Activated CD4-positive, alpha-beta T cell treated with anti-CD3 and anti-CD28 coated beads, Interleukin-2, Interleukin-4, amounts not matched to agents 100 ng/mL and 50 ng/mL, durations not matched to agents 16 hours and 8 hours (primary cell): ENCODE measurements around the gene RBM18.

Experiments
- DNase-seq: peaks from one replicate; pipeline ENCODE4 v3.0.0-alpha.2; 2020; ENCODE audit warnings: low spot score

RBM18 gene

DNA sequence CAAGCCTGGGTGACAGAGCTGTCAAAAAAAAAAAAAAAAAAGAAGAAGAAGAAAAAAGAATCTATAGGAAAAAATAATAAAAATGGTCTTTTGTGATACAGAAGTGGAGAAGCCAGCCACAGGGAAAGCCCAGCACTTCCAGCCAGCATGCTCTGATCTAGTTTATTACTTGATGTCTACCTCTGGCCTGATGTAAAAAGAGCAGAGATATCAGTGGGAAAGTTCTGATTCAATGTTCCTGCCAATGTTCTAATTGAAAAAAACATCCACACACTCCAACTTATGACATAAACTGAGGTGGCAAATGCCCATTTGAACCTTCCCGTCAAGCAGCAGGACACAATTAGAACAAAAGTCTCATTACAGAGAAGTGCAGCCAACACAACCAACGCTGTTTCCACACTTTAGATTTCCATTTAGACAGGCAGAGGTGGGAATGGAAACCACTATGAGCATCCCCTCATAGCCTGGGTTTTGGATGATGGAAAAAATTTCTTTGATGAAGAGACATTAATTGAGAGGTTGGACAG is 5.7 kb downstream of the RBM18 start:
- DNase-seq = no peak

DNA sequence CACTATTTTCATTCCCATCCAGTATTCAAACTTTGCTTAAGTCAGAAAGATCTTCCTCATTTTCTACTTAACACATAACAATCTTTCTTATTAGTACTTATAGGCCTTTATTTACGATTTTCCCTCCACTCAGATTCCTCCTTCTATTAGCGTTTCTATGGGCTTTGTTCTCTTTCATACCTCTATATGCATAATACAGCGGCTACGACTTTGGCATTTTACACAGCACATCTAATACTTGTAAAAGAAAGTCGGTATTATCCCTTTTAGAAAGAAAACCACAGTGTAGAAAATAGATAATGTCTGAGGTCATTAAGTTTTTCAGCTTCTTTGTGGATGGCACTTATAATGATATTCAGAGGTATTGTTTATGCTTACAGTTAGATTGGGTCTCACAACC is 8.4 kb downstream of the RBM18 start:
- DNase-seq = no peak

DNA sequence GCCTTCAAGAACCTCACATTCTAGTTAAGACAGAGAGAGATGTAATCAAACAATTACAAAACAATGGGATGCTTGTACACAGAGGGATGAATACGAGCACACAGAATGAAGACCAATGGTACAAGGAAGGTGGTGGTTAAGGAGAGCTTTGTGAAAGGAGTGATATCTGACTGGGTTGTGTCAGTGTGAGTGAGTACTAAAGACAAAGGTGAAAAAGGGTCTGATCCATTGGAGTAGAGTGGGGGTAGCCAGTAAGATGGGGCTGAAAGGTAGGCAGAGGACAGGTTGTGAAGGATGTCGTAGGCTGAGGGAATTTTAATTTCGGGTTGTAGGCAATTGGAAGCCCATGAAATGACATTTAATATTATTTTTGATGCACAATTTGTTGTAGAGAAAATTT is 9.9 kb downstream of the RBM18 start:
- DNase-seq = no peak

DNA sequence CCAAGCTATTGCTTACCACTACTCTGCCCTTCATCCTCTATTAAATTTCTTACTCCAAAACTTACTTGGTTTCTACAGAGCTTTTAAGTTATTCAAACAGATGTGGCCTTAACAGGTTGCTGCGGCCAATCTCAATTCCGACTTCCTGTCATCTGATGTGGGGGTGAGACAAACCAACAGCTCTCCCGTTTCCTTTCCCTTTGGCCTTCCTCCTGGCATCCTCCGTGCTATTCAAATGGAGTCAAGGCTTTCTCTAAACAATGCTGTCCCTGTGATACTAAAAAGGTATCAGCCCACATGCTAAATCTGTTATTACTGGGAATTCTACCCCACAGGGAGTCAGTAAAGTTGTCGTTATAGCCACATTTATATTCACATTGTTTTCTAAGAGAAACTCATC is 11.8 kb downstream of the RBM18 start:
- DNase-seq = no peak

DNA sequence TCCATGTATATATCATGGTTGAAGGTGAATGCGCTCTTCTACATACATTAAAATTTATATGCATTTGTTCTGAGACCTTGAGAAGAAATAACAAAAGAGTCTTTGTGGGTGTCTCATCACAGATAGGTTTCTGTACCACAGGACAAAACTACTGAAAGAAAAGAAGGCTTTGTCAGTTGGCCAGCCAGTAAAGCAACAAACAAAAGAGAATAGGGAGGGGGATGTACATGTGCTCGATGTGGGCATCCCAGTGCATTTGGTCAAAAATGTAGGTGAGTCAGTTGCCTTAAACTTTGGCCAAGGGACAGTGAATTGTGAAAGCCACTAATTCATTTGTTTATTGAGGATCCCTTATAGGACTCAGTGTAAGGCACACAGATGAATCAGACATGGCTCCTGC is 13.3 kb downstream of the RBM18 start:
- no peak for DNase-seq

DNA sequence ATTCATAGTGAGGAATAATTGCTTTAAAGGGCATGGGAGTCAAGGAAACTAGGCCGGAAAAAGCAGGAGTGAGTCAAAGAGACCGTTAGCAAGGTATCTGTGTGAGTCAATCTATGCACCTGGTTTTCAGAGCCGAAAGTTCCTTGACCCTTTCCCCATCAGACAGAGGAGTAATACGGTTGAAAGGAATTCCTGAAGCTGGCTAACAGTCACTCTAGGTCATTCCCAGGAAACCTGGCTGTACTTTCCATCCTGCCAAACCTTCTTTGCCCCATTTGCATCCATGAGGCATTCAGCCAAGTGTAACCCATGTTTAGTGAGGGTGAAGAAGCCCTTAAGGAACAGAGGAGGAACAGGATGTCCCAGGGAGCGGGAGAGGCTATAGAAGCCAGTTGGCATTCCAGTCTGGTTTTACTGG is 16.2 kb downstream of the RBM18 start:
- DNase-seq = no peak

DNA sequence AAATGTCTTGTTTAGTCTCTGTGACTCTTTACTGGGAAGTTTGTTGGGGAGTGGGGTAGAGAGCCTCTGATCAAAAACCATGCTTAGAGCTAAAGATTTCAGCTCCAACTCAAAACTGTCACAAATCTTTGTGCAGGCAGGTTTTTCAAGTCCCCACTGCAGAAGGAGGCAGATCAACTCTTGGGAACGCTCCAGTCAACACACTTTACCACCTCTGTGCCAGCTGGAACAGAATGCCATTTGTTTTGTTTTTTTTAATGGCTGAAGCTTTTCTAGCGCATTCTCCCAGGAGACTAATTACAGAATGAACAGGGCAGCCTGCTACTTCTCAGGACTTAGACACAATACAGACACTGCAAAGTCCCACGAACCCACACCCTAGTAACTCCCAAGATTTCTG is 18.0 kb downstream of the RBM18 start:
- no peak for DNase-seq

DNA sequence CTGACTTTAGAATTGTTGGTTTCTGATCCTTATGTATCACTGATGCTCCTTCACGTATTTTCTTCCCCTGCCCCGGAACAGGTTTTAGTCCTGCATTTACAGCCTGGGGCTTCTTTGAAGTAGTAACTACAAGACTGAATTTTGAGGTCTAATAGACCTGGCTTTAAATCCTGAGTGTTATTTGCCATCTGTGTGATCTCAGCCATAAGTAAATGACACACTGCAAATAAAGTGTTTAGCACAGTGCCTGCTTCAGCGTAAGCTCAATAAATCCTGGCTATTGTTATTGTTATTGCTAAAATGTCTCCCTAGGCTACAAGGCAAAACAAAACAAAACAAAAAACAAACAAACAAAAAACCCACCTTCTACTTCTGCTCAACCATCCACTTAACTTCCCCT is 20.3 kb downstream of the RBM18 start:
- no peak for DNase-seq

DNA sequence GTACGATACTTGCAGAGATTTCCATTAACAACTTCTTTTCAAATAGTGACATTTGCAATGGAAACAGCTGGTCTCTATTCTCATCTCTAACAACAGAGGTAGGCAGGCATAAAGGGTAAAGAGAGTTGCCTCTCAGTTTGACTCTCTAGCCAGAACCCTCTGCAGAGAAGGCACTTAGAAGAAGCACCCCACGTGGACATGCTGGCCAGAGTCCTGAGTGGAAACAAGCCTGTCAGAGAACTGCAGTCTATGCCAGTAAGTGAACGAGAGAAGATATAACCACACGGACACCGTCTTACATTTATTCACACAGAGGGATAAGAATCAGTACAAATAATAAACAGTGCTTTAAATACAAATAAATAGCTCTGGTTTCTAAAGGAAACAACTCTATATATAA is 24.9 kb downstream of the RBM18 start:
- DNase-seq = no peak

DNA sequence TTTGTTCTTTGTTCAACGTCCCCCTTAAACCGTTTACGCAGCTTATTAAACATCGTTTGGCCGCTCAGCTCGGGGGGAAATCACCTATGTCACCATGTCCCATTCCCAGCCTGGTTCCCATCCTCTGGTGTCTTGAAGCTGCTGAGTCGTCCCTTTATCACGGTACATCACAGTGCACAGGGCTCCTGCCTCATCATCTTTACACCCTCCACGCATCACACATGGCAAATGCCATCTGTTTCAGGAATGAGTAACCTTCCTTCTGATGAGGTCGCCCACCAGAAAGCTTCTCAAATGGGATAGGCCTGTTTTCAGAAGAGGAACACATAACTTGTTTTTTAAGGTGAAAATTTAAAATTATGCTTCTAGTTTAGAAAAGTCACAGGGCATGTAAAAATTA is 28.0 kb downstream of the RBM18 start:
- DNase-seq = no peak

DNA sequence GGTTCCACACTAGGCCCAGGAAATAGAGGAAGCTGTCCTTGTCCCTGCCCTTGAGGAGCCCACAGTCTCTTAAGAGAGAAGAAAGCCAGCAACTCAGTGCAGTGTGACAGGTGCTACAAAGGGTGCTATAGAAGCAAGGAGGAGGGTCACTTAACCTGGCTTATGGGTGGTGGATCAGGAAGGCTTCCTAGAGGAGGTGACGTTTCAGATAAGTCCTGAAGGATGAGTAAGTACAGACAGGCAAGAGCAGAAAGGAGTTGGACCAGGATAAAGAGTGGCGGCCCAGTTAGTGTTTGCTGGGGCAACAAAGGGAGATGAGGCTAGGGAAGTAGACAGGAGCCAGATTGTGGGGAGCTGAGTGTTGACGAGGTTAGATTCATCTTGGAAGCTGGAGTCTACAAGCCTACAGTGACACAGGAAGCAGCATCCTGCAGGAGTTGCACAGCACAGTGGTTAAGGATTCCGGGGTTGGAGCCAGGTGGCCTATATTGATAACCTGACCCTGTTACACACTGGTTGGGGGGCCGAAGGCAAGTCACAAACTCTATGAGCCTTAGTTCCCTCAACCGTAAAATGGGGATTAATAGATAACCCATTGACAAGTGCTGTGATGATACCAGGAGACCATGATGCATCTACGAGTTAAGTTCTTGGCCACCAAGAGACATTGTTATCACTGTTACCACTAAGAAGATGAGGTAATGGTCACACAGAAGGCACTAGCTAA is 30.5 kb downstream of the RBM18 start:
- no peak for DNase-seq

DNA sequence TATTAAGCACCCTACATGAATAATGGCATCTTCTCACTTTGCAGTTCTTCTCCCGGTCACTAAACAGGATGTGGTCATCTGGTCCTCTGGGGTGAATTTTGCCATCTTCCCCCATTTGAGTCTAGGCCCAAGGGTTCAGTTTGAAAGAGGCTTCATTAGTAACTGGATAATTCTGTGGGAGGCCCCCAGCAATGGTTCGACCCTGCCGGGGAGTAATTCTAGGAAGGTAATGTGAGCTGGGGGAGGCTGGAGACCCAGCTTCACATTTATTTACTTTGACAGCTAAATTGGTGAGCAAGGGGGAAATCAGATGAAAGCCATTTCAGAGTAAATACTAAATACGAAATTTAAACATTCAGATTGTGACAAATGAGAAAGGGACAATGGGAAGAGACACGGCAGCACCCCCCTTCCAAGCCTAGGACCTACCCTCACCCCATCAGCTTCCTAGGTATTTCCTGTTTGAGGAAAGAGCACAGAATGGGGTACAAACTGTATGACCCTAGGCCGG is 31.8 kb downstream of the RBM18 start:
- DNase-seq = no peak

DNA sequence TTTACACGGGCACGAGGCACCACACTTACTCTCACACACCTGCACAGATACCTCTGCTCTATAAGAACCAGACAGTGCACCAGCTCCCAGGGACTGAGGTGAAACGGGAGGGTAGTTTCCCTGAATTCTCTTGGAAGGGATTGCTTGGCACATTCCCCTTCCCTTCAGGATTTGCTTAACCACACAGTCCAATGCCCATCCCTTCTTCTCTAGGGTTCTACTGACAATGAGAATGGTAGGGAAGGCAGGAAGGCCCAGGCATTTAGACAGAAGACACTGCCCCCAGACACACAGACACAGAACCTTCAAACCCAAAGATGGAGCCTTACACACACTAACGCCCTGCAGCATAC is 35.2 kb downstream of the RBM18 start:
- no peak for DNase-seq

DNA sequence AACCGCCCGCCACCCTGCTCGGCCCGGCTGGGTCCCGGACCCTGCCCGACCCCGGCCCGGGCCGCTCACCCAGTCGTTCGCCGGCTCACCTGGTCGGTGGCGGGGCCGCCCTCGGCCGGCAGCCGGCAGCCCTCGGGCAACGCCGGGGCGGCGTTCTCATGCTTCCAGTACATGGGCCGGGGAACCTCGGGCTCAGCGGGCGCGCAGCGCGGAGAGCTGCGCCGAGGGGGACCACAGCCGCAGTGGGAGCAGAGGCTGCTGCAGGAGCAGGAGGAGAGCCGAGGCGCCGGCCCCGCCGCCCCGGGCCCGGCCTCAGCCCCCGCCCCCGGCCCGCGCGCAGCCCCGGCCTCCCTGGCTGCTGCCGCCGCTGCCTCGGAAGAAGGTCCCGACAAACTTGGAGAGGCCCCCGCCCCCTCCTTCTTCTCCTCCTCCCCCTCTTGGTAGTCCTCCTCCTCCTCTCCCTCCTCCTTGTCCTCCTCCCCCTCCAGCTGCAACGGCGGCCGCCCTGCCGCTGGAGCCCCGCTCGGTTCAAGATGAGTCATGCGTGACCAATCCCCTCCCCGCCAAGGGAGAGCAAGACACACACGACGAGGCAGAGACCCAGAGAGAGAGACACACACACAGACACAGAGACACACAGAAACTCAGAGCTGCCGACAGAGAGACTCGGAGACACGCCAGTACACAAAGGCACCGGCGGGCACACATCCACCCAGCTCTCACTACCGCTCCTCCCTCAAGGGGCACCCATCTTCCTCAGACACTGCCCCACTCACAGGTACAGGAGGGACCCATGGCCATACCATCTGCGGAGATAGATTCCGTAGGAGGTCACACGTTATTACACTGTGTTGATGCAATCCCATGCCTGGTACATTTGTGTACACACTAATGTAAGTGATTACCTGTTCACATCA is 35.8 kb downstream of the RBM18 start, which contains the start of gene LHX6:
LHX6 (minus strand) TSS at position 390 of the 917 bp plus-strand sequence; CDS start at position 173, 217 bp downstream.
- no peak for DNase-seq

DNA sequence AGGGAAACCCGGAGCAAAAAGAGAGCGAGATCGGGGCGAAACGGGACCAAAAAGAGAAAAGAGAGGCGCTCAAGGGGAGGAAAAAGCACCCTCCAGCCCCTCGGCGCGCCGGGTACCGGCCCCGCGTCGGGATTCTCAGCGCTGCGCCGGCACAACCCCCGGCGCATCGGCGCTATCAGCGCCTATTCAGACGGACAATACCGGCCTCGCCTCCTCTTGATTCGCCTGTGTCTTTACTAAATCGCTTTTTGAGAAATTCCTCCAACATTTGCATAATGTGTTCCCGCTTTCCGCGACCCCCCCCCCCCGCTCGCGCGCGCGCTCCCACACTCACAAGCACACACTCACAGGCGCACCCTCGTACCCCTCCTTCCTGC is 36.5 kb downstream of the RBM18 start:
- no peak for DNase-seq

DNA sequence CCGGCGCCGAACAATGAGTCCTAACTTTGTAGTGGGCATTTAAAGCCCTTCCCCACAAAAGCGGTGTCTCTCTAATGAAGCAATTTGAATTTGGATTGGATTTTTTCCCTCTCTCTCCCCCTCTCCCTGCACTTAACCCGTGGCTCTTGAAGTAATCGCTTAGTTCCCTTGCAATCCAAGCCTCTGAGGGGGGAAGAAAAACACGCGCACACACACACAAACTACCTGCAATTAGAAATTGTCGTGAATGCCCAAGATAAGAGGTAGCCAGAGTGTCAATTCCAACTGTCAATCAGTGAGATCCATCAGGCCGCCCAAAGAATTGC is 37.1 kb downstream of the RBM18 start:
- DNase-seq = no peak

DNA sequence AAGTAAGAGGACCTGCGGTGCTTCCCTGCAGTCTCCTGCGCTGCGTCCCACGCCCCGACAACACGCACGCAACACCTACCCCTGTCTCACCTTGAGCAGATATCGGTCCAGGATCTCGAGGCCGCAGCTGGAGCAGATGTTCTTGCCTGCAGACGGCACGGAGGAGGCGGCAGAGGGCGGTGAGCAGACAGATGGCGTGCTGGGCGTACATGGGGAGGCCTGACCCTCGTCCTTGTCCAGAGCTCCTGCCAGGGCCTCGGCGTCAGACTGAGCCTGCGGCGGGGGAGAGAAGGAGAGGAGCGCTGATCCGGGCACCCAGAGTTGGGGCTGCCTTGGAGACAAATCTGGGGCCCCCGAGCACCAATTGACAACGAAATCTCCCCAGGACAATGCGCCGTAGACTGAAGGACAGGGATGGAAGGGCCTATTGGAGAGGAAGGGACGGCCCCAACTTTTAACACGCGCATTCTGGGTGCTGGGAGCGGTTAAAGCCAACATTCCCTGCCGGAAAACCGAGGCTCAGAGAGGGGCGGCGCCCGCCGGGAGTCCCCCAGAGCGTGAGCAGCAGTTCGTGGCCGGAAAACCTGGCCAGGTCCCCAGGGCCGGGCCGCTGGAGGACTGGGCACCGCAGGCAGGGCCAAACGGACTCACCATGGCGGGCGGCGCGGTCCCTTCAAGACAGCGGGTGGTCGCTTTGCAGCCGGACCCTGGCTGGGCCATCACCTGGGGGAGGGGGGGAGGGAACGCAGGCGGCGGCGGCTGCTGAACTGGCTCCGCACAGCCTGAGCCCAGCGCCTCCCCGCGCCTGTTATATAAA is 37.7 kb downstream of the RBM18 start:
- DNase-seq = no peak

DNA sequence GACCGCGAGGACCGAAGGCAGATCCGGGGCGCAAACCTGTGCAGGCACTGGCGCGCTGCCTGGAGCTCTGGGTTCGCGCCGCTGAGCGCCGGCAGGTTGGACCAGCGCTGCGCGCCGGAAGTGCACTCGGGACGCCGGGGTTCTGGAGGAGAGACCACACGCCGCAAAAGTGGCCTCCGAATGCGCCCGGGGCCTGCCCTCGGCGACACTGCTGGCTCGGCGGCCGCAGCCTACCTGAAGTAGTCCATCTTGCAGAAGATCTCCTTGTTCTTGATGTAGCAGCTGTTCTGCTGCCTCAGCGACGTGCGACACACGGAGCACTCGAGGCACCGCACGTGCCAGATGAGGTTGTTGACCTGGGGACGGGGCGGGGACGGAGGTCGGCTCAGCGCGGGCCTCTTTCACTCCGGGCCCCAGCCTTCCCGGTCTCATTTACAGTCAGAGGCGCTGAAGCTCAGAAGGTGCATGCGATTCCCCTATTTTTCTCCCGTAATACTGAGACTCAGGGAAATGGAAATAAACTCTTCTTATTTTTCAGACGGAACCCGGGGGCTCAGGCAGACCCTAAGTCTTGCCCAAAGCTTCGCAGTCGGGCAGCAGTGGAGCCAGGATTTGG is 38.4 kb downstream of the RBM18 start:
- DNase-seq = no peak

DNA sequence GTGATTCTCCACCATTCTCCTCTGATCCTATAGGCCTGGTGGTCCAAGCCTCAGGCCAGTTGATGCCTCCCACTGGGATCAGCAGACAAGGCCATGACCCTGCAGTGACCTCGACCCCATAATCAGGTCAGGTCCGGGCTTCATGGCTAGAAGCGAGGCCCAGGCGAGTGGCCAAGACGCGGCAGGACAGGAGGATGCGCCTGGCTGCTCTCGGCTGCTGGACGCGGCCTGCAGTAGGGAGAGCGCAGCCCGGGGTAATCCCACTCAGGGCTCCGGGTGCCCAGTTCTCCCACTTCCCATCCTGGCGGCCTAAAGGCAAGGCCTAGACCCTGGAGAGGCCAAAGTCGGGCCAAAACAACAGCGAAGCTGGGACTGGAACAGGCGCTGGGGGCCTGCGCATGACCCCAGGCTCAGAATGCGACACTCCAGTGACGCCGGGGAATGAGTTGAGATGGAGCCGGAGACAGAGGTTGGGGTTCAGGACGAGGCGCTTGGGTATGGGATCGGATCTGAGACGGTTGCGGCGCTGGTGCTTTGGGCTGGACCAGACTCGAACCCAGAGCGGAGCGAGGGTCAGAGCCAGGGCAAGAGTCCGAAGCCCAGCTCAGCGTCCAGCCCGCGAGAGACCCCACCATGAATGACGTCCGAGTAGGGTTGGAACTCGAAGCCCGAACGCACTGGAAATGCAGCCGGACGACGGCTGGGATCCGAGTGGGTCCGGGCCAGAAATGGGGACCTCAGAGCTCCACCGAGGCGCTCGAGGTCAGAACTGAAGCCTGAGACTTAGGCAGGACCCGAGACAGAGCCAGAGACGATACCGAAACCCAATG is 39.1 kb downstream of the RBM18 start:
- DNase-seq = no peak

DNA sequence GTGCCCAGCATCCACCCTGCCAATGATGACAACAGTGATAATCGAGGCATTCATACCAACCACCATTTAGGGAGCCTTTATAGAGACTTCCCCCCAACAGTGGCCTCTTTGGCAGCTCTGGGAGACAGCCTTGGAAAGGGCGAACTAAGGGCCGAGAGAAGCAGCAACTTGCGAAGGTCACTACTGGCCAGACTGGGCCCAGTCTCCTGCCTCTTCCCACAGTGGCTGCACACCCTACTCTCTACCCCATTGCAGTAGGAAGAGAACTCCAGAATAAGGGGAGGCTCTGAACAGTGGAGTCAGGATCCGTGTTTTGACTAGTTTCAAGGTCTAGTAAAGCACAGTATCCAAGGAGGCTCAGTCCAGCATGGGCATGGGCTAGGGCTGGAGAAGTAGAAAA is 41.2 kb downstream of the RBM18 start:
- no peak for DNase-seq

DNA sequence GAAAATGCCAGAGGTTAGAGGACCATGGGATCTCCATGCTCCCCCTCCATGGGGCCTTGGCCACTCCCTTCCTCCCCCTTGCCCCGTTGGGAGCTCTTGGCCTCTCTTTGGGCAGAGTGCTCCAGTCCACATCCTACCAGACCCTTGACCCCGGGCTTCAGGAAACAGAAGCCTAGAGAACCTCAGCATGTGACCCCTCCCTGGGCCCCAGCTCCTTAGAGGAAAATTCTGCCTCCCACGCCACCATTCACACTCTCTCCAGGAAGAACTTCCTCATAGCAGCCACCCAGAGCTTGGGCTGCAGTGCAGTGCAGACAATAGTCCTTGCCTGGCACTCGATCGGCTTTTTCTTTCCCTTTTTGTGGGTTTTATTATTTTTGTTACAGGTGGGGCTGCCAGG is 41.8 kb downstream of the RBM18 start:
- no peak for DNase-seq
